ENCODE results near the gene VCAN. TPM values are rescaled to one million over a fixed set of nuclear protein-coding genes. Genes with fewer than 3 reads are reported as not detected.

The VCAN gene
- total and polyA plus RNA-seq, 8 donors = 0.84 to 69.4 (median 2.0) TPM

DNA sequence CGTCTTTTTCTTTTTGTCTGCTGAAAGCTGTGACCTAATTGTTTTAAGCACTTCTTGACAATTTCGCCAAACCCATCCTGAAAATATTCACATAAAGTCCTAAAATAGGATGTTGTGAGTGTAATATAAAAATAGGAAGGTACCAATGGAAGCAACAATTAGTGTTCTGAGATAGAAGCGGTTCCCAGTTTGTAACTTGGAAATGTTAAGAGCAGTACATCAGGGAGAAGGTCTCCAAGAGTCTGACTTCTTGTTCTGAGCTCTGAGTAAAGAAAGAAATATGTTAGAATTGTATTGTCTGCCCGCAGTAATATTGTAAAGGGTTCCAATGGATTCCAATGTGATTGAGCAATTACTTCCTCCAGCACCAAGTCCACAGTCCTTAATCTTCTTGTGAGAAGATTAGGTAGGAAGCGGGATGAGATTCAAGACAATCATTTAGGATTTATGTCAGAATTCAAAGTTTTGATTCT lies 3.9 kb downstream of the VCAN start:
- Histone ChIP-seq H3K4me1 (peaks cover 0 to 11% (median 7%) of the 10 kb centered on the region in 3 donors), H3K27ac (peak overlapping the region in 2 of 4 donors; percentile 2 to 25), H3K9me3 (no peaks in the 10 kb centered on the region), H3K4me3 (peak overlapping the region in 1 of 4 donors; percentile 53), H3K27me3 (peaks cover 0 to 23% (median 0%) of the 10 kb centered on the region in 4 donors), H3K36me3 (no peaks in the 10 kb centered on the region)
- no peak for DNase-seq
- intact Hi-C loops (cut with DNase I) = no loop called here
- FAIRE-seq = no peak
- ATAC-seq = no peak
- WGBS, 2 donors = 50 to 54% methylated on average over 5 of the region's 5 CpGs
- TF ChIP-seq, protein P1, sequence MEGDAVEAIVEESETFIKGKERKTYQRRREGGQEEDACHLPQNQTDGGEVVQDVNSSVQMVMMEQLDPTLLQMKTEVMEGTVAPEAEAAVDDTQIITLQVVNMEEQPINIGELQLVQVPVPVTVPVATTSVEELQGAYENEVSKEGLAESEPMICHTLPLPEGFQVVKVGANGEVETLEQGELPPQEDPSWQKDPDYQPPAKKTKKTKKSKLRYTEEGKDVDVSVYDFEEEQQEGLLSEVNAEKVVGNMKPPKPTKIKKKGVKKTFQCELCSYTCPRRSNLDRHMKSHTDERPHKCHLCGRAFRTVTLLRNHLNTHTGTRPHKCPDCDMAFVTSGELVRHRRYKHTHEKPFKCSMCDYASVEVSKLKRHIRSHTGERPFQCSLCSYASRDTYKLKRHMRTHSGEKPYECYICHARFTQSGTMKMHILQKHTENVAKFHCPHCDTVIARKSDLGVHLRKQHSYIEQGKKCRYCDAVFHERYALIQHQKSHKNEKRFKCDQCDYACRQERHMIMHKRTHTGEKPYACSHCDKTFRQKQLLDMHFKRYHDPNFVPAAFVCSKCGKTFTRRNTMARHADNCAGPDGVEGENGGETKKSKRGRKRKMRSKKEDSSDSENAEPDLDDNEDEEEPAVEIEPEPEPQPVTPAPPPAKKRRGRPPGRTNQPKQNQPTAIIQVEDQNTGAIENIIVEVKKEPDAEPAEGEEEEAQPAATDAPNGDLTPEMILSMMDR (IDR thresholded peaks at IDR 0.05) = no peak

GRCh38 chr5:83475935-83476814 lies 4.6 kb downstream of the VCAN start:
- no peak for FAIRE-seq
- H3K9me3 ChIP-seq = no peaks in the 10 kb centered on the region
- H3K36me3 ChIP-seq = no peaks in the 10 kb centered on the region
- H3K27ac ChIP-seq = no peak overlapping the region
- TF ChIP-seq, protein P1 (IDR thresholded peaks at IDR 0.05) = no peak
- ATAC-seq = no peak
- WGBS, 2 donors = 43 to 44% methylated on average over 5 of the region's 5 CpGs
- H3K4me1 ChIP-seq = peaks cover 0 to 11% (median 7%) of the 10 kb centered on the region in 3 donors
- peaks cover 0 to 16% (median 0%) of the 10 kb centered on the region in 4 donors for H3K27me3 ChIP-seq
- intact Hi-C loops (cut with DNase I) = no loop called here
- no peak overlapping the region for H3K4me3 ChIP-seq
- DNase-seq = no peak

DNA sequence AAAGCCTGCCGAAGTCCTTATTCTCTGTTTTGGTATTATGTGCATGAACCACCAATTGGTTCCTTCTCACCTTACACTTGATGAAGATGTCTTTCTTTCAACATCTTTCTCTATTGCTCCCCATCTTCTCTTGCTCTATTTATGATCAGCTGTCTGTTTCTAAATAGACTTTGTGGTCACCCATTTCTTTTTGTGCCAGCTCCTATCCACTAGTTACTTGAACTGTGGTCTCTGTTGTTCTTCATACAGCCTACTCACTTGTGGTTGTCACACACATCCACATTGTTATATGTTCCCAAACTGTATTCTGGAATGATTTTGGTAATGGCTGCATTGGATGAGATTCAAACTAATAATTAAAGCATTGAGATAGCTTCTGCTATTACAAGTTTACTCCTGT lies 11.4 kb downstream of the VCAN start:
- DNase-seq = no peak
- peaks cover 0 to 5% (median 0%) of the 10 kb centered on the region in 4 donors for H3K27me3 ChIP-seq
- intact Hi-C loops (cut with DNase I) = no loop called here
- TF ChIP-seq, protein P1 (IDR thresholded peaks at IDR 0.05) = no peak
- H3K4me3 ChIP-seq = no peak overlapping the region
- ATAC-seq = no peak
- no peaks in the 10 kb centered on the region for H3K9me3 ChIP-seq
- no peaks in the 10 kb centered on the region for H3K36me3 ChIP-seq
- no peak overlapping the region for H3K27ac ChIP-seq
- H3K4me1 ChIP-seq = no peaks in the 10 kb centered on the region
- FAIRE-seq = no peak
- WGBS, 2 donors = 70 to 72% methylated on average over 1 of the region's 1 CpG

- DNase-seq = no peak
- no peak for FAIRE-seq
- Histone ChIP-seq H3K36me3 (no peaks in the 10 kb centered on the region), H3K27me3 (peaks cover 0 to 5% (median 0%) of the 10 kb centered on the region in 4 donors), H3K9me3 (no peaks in the 10 kb centered on the region), H3K4me3 (no peak overlapping the region), H3K27ac (no peak overlapping the region), H3K4me1 (no peaks in the 10 kb centered on the region)
- WGBS, 2 donors = 58 to 62% methylated on average over 2 of the region's 2 CpGs
- TF ChIP-seq, protein P1 (IDR thresholded peaks at IDR 0.05) = no peak
- ATAC-seq = no peak
- intact Hi-C loops (cut with DNase I) = no loop called here
These were observed 12.8 kb downstream of the VCAN start for GRCh38 chr5:83484294-83484693.

DNA sequence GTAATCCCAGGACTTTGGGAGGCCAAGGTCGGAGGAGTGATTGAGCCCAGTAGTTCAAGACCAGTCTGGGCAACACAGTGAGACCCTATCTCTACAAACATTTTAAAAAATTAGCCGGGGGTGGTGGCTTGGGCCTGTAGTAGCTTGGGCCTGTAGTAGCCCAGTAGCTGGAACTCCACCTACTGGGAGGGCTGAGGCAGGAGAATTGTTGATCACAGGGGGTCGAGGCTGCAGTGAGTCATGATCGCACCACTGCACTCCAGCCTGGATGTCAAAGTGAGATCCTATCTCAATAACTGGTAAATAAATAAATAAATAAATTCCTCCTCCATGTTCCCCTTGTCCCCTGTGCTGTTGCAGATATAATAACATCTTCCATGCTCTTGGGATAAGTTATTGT lies 14.3 kb downstream of the VCAN start:
- 81 to 92% methylated on average over 4 of the region's 4 CpGs for WGBS, 2 donors
- TF ChIP-seq, protein P1 (IDR thresholded peaks at IDR 0.05) = no peak
- H3K4me1 ChIP-seq = no peaks in the 10 kb centered on the region
- no peaks in the 10 kb centered on the region for H3K36me3 ChIP-seq
- FAIRE-seq (no peak), ATAC-seq (no peak), DNase-seq (no peak)
- no peak overlapping the region for H3K27ac ChIP-seq
- no peaks in the 10 kb centered on the region for H3K9me3 ChIP-seq
- H3K4me3 ChIP-seq = no peak overlapping the region
- H3K27me3 ChIP-seq = peaks cover 0 to 5% (median 0%) of the 10 kb centered on the region in 4 donors
- intact Hi-C loops (cut with DNase I) = no loop called here
